H9 (cell line): ENCODE results near the gene TMEM240. TPM values are rescaled to one million over a fixed set of nuclear protein-coding genes. Genes with fewer than 3 reads are reported as not detected.

Experiments
- DNase-seq: peaks from one replicate; pipeline ENCODE4 v3.0.0-alpha.2; 2017
- H2AFZ ChIP-seq: one replicate; pipeline ENCODE4 v1.6.1; 2013; ENCODE audit warnings: mild to moderate bottlenecking, low read length, control low read depth, moderate library complexity
- H2AK5ac ChIP-seq: 2 replicates; pipeline ENCODE4 v1.6.1; 2013; ENCODE audit warnings: low read length, control low read depth, mixed read lengths; ENCODE audit not compliant: insufficient read length
- H2BK120ac ChIP-seq: one replicate; pipeline ENCODE4 v1.6.1; 2013; ENCODE audit warnings: low read depth, mild to moderate bottlenecking, low read length, control low read depth, inconsistent platforms; ENCODE audit not compliant: poor library complexity, severe bottlenecking
- H2BK12ac ChIP-seq: 2 replicates; pipeline ENCODE4 v1.6.1; 2013; ENCODE audit warnings: low read length, control low read depth, mixed read lengths, low read depth; ENCODE audit not compliant: insufficient read length
- H2BK15ac ChIP-seq: 2 replicates; pipeline ENCODE4 v1.6.1; 2013; ENCODE audit warnings: low read depth, low read length, control low read depth
- H2BK20ac ChIP-seq: one replicate; pipeline ENCODE4 v1.6.1; 2013; ENCODE audit warnings: low read depth, mild to moderate bottlenecking, low read length, control low read depth, inconsistent platforms; ENCODE audit not compliant: poor library complexity, severe bottlenecking
- H2BK5ac ChIP-seq: 2 replicates; pipeline ENCODE4 v1.6.1; 2013; ENCODE audit warnings: low read length, control low read depth, mixed read lengths; ENCODE audit not compliant: insufficient read length
- H3K14ac ChIP-seq: 2 replicates; pipeline ENCODE4 v1.6.1; 2013; ENCODE audit warnings: low read length, control low read depth; ENCODE audit not compliant: insufficient read depth
- H3K18ac ChIP-seq: 2 replicates; pipeline ENCODE4 v1.6.1; 2013; ENCODE audit warnings: low read depth, mild to moderate bottlenecking, mixed read lengths, low read length, control low read depth; ENCODE audit not compliant: insufficient read length
- H3K23ac ChIP-seq: 2 replicates; pipeline ENCODE4 v1.6.1; 2013; ENCODE audit warnings: low read length, control low read depth, mixed read lengths, low read depth; ENCODE audit not compliant: insufficient read length
- H3K23me2 ChIP-seq: 2 replicates; pipeline ENCODE4 v1.6.1; 2013; ENCODE audit warnings: low read depth, mild to moderate bottlenecking, mixed read lengths, low read length, control low read depth; ENCODE audit not compliant: insufficient read length, poor library complexity, severe bottlenecking
- H3K27ac ChIP-seq: 2 replicates; pipeline ENCODE4 v1.5.1; 2013; ENCODE audit warnings: low read length, control low read depth, mixed read lengths, low read depth; ENCODE audit not compliant: insufficient read length
- H3K27me3 ChIP-seq: 2 replicates; pipeline ENCODE4 v1.6.1; 2013; ENCODE audit warnings: low read length, control low read depth, inconsistent platforms; ENCODE audit not compliant: insufficient read depth
- H3K4ac ChIP-seq: 2 replicates; pipeline ENCODE4 v1.6.1; 2013; ENCODE audit warnings: low read depth, mild to moderate bottlenecking, control low read depth, inconsistent platforms, low read length, moderate library complexity
- H3K4me1 ChIP-seq: 2 replicates; pipeline ENCODE4 v1.6.1; 2013; ENCODE audit warnings: low read length, control low read depth, inconsistent platforms; ENCODE audit not compliant: insufficient read depth
- H3K4me2 ChIP-seq: 2 replicates; pipeline ENCODE4 v1.6.1; 2013; ENCODE audit warnings: low read length, control low read depth, mixed read lengths; ENCODE audit not compliant: insufficient read length, insufficient read depth
- H3K56ac ChIP-seq: 2 replicates; pipeline ENCODE4 v1.6.1; 2013; ENCODE audit warnings: low read depth, mild to moderate bottlenecking, mixed read lengths, low read length, control low read depth; ENCODE audit not compliant: insufficient read length
- H3K79me1 ChIP-seq: 2 replicates; pipeline ENCODE4 v1.6.1; 2013; ENCODE audit warnings: low read depth, mild to moderate bottlenecking, moderate library complexity, low read length, control low read depth, inconsistent platforms; ENCODE audit not compliant: insufficient read depth, poor library complexity, severe bottlenecking
- H3K79me2 ChIP-seq: 2 replicates; pipeline ENCODE4 v1.6.1; 2013; ENCODE audit warnings: low read length, control low read depth, inconsistent platforms; ENCODE audit not compliant: insufficient read depth
- H3K9ac ChIP-seq: 2 replicates; pipeline ENCODE4 v1.6.1; 2013; ENCODE audit warnings: low read length, control low read depth, mixed read lengths; ENCODE audit not compliant: insufficient read length; ENCODE audit errors: extremely low read depth
- H3K9me3 ChIP-seq: one replicate; pipeline ENCODE4 v1.6.1; 2013; ENCODE audit warnings: low read depth, low read length, inconsistent platforms; ENCODE audit not compliant: control insufficient read depth
- H3T11ph ChIP-seq: one replicate; pipeline ENCODE4 v1.6.1; 2013; ENCODE audit warnings: mild to moderate bottlenecking, low read length, control low read depth, inconsistent platforms
- H4K20me1 ChIP-seq: one replicate; pipeline ENCODE4 v1.6.1; 2013; ENCODE audit not compliant: control insufficient read depth, insufficient read length, insufficient read depth
- H4K5ac ChIP-seq: 2 replicates; pipeline ENCODE4 v1.6.1; 2013; ENCODE audit warnings: low read depth, mild to moderate bottlenecking, mixed read lengths, low read length, control low read depth; ENCODE audit not compliant: insufficient read length
- H4K8ac ChIP-seq: replicated peaks from 2 replicates; pipeline ENCODE4 v1.6.1; 2013; ENCODE audit warnings: low read length, control low read depth, mixed read lengths, low read depth; ENCODE audit not compliant: insufficient read length
- H4K91ac ChIP-seq: 2 replicates; pipeline ENCODE4 v1.6.1; 2013; ENCODE audit warnings: low read depth, mild to moderate bottlenecking, moderate library complexity, mixed read lengths, low read length, control low read depth; ENCODE audit not compliant: insufficient read length
- H3K27ac Mint-ChIP-seq, 3 experiments: 2 replicates in 2 of 3; 3 replicates in 1 of 3; pipeline ENCODE4 v1.8.0; 2020 to 2021; ENCODE audit warnings: mixed read lengths in 3 of 3, mild to moderate bottlenecking in 1 of 3, moderate library complexity in 1 of 3
- H3K27me3 Mint-ChIP-seq: 2 replicates; pipeline ENCODE4 v1.8.0; 2021; ENCODE audit warnings: low read depth, mild to moderate bottlenecking, moderate library complexity, mixed read lengths
- H3K36me3 Mint-ChIP-seq, 3 experiments: 2 replicates in 2 of 3; 3 replicates in 1 of 3; pipeline ENCODE4 v1.8.0; 2020 to 2021; ENCODE audit warnings: low read depth in 3 of 3, mixed read lengths in 3 of 3; ENCODE audit not compliant: insufficient read depth in 1 of 3
- H3K4me1 Mint-ChIP-seq, 2 experiments: 2 replicates each; pipeline ENCODE4 v1.8.0; 2020; ENCODE audit warnings: mixed read lengths in 2 of 2
- H3K4me3 Mint-ChIP-seq, 2 experiments: 2 replicates in 1 of 2; 3 replicates in 1 of 2; pipeline ENCODE4 v1.8.0; 2020 to 2021; ENCODE audit warnings: mild to moderate bottlenecking in 2 of 2, mixed read lengths in 2 of 2, moderate library complexity in 1 of 2
- H3K9me3 Mint-ChIP-seq, 2 experiments: 2 replicates in 1 of 2; 3 replicates in 1 of 2; pipeline ENCODE4 v1.8.0; 2020; ENCODE audit warnings: mild to moderate bottlenecking in 2 of 2, mixed read lengths in 2 of 2, moderate library complexity in 1 of 2
- CTCF ChIP-seq: fragments of 200-600 bp; sonication (generic); conservative IDR thresholded peaks from 3 replicates; pipeline ENCODE4 v1.8.0; 2021; ENCODE audit warnings: antibody characterized with exemption, mild to moderate bottlenecking
- WGBS: extraction: QIAGEN DNeasy Blood & Tissue Kit; methylation state at CpG from one replicate; pipeline ENCODE4 v1.1.7; 2013; ENCODE audit warnings: missing lambda C conversion rate, low lambda C conversion rate, mixed read lengths; ENCODE audit not compliant: insufficient read length; ENCODE audit errors: extremely low coverage; 5-methylcytosine and 5-hydroxymethylcytosine counted together
- total RNA-seq: library from RNA; stranded (reverse); gene quantifications from 2 replicates; pipeline ENCODE4 v1.2.1, GENCODE V29; 2021

The TMEM240 gene
- total RNA-seq, 1 experiment from 2014 or later: 8.7 TPM

- H4K5ac ChIP-seq: no peak overlapping the region
- no peak overlapping the region for H3T11ph ChIP-seq
- H2BK5ac ChIP-seq: no peak overlapping the region
- no peak overlapping the region for H3K4ac ChIP-seq
- H3K9ac ChIP-seq: no peak overlapping the region
- no peak overlapping the region for H2AK5ac ChIP-seq
- no peak overlapping the region for H3K27ac Mint-ChIP-seq
- peaks cover 0 to 3% of the 10 kb centered on the region in 2 experiments; a peak in 1 of 5 replicates for H3K9me3 Mint-ChIP-seq
- H3K27me3 Mint-ChIP-seq: peaks cover 36% of the 10 kb centered on the region
- H3K23me2 ChIP-seq: peaks cover 8% of the 10 kb centered on the region
- H2AFZ ChIP-seq: no peak overlapping the region
- no peak overlapping the region for H2BK15ac ChIP-seq
- no peak overlapping the region for H3K4me3 Mint-ChIP-seq
- no peak overlapping the region for H3K27ac ChIP-seq
- peaks cover 0 to 3% (median under 1%) of the 10 kb centered on the region in 3 experiments; a peak in 5 of 7 replicates for H3K36me3 Mint-ChIP-seq
- peaks cover 7% of the 10 kb centered on the region; the same call in 1 of the 2 replicates for H3K79me2 ChIP-seq
- no peaks in the 10 kb centered on the region for H3K9me3 ChIP-seq
- H3K27me3 ChIP-seq: no peaks in the 10 kb centered on the region
- H4K20me1 ChIP-seq: no peaks in the 10 kb centered on the region
- no peaks in the 10 kb centered on the region for H3K79me1 ChIP-seq
- no peak overlapping the region for H4K91ac ChIP-seq
- H3K56ac ChIP-seq: no peak overlapping the region
- H3K4me1 Mint-ChIP-seq: peaks cover 8% of the 10 kb centered on the region in 2 experiments
- H2BK120ac ChIP-seq: no peak overlapping the region
- H3K4me2 ChIP-seq: no peak overlapping the region
- no peak overlapping the region for H3K23ac ChIP-seq
- no peak overlapping the region for H4K8ac ChIP-seq
- no peak for TF ChIP-seq CTCF
- no peak overlapping the region for H2BK12ac ChIP-seq
- H3K18ac ChIP-seq: no peak overlapping the region
- WGBS: no CpG with 5 or more reads among the region's 13 CpGs
- H3K14ac ChIP-seq: no peak overlapping the region
- H2BK20ac ChIP-seq: no peak overlapping the region
- no peaks in the 10 kb centered on the region for H3K4me1 ChIP-seq
- no peak for DNase-seq
These were observed 38.0 kb upstream of the TMEM240 start for GRCh38 chr1:1578371-1578940.
